ENCODE data around the gene PTPN14. TPM values are rescaled to one million over a fixed set of nuclear protein-coding genes. Genes with fewer than 3 reads are reported as not detected.

The PTPN14 gene
- total RNA-seq, 1 experiment from 2014 or later, result 88.4 TPM

- Mint-ChIP-seq H3K27ac (no peak overlapping the region), H3K4me1 (no peaks in the 10 kb centered on the region), H3K27me3 (ENCODE audit: low read depth) (no peaks in the 10 kb centered on the region), H3K4me3 (no peak overlapping the region), H3K9me3 (peaks cover 4% of the 10 kb centered on the region; the same call in 1 of the 2 replicates), H3K36me3 (no peaks in the 10 kb centered on the region)
- DNase-seq (ENCODE audit: low spot score) (no peak), ATAC-seq (0 out of 2 replicates have a peak, but pooled peaks have one; percentile 26)
- TF ChIP-seq TP53 (CRISPR knock-in tag; IDR thresholded peaks at IDR 0.05) (no peak), ERG (CRISPR knock-in tag; IDR thresholded peaks at IDR 0.05) (no peak), MLX (CRISPR knock-in tag; IDR thresholded peaks at IDR 0.05) (no peak), GRHL2 (CRISPR knock-in tag; IDR thresholded peaks at IDR 0.05; ENCODE audit: insufficient replicate concordance, severe bottlenecking) (no peak), NFYB (CRISPR knock-in tag; conservative IDR thresholded peaks at IDR 0.05; ENCODE audit: low read depth) (no peak), EMX1 (CRISPR knock-in tag; IDR thresholded peaks at IDR 0.05) (no peak), MYBL2 (CRISPR knock-in tag; IDR thresholded peaks at IDR 0.05) (no peak), HMGA2 (CRISPR knock-in tag; IDR thresholded peaks at IDR 0.05) (no peak), ZMAT4 (CRISPR knock-in tag; IDR thresholded peaks at IDR 0.05) (no peak), IRF2 (CRISPR knock-in tag; IDR thresholded peaks at IDR 0.05; ENCODE audit: borderline replicate concordance, low read depth) (no peak), USF1 (CRISPR knock-in tag; IDR thresholded peaks at IDR 0.05) (no peak), RORB (CRISPR knock-in tag; IDR thresholded peaks at IDR 0.05) (no peak), PRRX2 (CRISPR knock-in tag; IDR thresholded peaks at IDR 0.05) (no peak), ELF4 (CRISPR knock-in tag; IDR thresholded peaks at IDR 0.05; ENCODE audit: low read depth) (no peak), USF2 (CRISPR knock-in tag; IDR thresholded peaks at IDR 0.05) (no peak), KAT7 (CRISPR knock-in tag; IDR thresholded peaks at IDR 0.05; ENCODE audit: borderline replicate concordance) (no peak)
- TF ChIP-seq, protein P1, sequence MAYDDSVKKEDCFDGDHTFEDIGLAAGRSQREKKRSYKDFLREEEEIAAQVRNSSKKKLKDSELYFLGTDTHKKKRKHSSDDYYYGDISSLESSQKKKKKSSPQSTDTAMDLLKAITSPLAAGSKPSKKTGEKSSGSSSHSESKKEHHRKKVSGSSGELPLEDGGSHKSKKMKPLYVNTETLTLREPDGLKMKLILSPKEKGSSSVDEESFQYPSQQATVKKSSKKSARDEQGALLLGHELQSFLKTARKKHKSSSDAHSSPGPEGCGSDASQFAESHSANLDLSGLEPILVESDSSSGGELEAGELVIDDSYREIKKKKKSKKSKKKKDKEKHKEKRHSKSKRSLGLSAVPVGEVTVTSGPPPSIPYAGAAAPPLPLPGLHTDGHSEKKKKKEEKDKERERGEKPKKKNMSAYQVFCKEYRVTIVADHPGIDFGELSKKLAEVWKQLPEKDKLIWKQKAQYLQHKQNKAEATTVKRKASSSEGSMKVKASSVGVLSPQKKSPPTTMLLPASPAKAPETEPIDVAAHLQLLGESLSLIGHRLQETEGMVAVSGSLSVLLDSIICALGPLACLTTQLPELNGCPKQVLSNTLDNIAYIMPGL (CRISPR knock-in tag; IDR thresholded peaks at IDR 0.05), result no peak
- TF ChIP-seq, protein P2, sequence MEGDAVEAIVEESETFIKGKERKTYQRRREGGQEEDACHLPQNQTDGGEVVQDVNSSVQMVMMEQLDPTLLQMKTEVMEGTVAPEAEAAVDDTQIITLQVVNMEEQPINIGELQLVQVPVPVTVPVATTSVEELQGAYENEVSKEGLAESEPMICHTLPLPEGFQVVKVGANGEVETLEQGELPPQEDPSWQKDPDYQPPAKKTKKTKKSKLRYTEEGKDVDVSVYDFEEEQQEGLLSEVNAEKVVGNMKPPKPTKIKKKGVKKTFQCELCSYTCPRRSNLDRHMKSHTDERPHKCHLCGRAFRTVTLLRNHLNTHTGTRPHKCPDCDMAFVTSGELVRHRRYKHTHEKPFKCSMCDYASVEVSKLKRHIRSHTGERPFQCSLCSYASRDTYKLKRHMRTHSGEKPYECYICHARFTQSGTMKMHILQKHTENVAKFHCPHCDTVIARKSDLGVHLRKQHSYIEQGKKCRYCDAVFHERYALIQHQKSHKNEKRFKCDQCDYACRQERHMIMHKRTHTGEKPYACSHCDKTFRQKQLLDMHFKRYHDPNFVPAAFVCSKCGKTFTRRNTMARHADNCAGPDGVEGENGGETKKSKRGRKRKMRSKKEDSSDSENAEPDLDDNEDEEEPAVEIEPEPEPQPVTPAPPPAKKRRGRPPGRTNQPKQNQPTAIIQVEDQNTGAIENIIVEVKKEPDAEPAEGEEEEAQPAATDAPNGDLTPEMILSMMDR (IDR thresholded peaks at IDR 0.05), result no peak
- TF ChIP-seq, protein P3, sequence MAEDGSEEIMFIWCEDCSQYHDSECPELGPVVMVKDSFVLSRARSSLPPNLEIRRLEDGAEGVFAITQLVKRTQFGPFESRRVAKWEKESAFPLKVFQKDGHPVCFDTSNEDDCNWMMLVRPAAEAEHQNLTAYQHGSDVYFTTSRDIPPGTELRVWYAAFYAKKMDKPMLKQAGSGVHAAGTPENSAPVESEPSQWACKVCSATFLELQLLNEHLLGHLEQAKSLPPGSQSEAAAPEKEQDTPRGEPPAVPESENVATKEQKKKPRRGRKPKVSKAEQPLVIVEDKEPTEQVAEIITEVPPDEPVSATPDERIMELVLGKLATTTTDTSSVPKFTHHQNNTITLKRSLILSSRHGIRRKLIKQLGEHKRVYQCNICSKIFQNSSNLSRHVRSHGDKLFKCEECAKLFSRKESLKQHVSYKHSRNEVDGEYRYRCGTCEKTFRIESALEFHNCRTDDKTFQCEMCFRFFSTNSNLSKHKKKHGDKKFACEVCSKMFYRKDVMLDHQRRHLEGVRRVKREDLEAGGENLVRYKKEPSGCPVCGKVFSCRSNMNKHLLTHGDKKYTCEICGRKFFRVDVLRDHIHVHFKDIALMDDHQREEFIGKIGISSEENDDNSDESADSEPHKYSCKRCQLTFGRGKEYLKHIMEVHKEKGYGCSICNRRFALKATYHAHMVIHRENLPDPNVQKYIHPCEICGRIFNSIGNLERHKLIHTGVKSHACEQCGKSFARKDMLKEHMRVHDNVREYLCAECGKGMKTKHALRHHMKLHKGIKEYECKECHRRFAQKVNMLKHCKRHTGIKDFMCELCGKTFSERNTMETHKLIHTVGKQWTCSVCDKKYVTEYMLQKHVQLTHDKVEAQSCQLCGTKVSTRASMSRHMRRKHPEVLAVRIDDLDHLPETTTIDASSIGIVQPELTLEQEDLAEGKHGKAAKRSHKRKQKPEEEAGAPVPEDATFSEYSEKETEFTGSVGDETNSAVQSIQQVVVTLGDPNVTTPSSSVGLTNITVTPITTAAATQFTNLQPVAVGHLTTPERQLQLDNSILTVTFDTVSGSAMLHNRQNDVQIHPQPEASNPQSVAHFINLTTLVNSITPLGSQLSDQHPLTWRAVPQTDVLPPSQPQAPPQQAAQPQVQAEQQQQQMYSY (CRISPR knock-in tag; IDR thresholded peaks at IDR 0.05), result no peak
- TF ChIP-seq, protein P4, sequence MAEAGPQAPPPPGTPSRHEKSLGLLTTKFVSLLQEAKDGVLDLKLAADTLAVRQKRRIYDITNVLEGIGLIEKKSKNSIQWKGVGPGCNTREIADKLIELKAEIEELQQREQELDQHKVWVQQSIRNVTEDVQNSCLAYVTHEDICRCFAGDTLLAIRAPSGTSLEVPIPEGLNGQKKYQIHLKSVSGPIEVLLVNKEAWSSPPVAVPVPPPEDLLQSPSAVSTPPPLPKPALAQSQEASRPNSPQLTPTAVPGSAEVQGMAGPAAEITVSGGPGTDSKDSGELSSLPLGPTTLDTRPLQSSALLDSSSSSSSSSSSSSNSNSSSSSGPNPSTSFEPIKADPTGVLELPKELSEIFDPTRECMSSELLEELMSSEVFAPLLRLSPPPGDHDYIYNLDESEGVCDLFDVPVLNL (CRISPR knock-in tag; IDR thresholded peaks at IDR 0.05; ENCODE audit: borderline replicate concordance, low read depth), result no peak
- ChIA-PET POLR2A (no interaction called here), CTCF (interaction anchor here (5.0 kb wide), 1 partner anchor 258 kb away, joined by 43 read pairs; no protein-coding TSS in a partner anchor)
Observed at GRCh38 chr1:214590696-214591095, 39.3 kb upstream of the PTPN14 start.
